GM19240 (cell line): ENCODE results near the gene ABHD11.
"Not testable (repeated sequence)": the region's sequence is repeated elsewhere in the genome, so short reads cannot be mapped to it uniquely, and the experiment has no call there.

Experiments used
- DNase-seq: peaks from one replicate; pipeline ENCODE4 v3.0.0; 2011; ENCODE audit warnings: low spot score; ENCODE audit not compliant: insufficient read length

ABHD11 gene

GRCh38 chr7:73718905-73719805 lies 19.4 kb downstream of the ABHD11 start, which contains the start of gene STX1A:
TSS of gene STX1A (minus strand) at chr7:73719669. CDS start at chr7:73719631, 38 bp downstream.
- peak; percentile 68 for DNase-seq

GRCh38 chr7:73718438-73718881 lies 20.1 kb downstream of the ABHD11 start:
- DNase-seq, result no peak

GRCh38 chr7:73717991-73718405 lies 20.6 kb downstream of the ABHD11 start:
- DNase-seq, result no peak

GRCh38 chr7:73717025-73717807 lies 21.4 kb downstream of the ABHD11 start:
- DNase-seq, result no peak

- no peak for DNase-seq
These were observed 22.2 kb downstream of the ABHD11 start for GRCh38 chr7:73716318-73716890.

- no peak for DNase-seq
These were observed 22.8 kb downstream of the ABHD11 start for GRCh38 chr7:73715648-73716317.

GRCh38 chr7:73713319-73713718 lies 25.3 kb downstream of the ABHD11 start:
- not testable (repeated sequence) for DNase-seq

- no peak for DNase-seq
These were observed 25.8 kb downstream of the ABHD11 start for GRCh38 chr7:73712773-73713172.

GRCh38 chr7:73708961-73709549 lies 29.5 kb downstream of the ABHD11 start:
- no peak for DNase-seq

- no peak for DNase-seq
These were observed 31.5 kb downstream of the ABHD11 start for GRCh38 chr7:73707045-73707631.

GRCh38 chr7:73706126-73707044 lies 32.2 kb downstream of the ABHD11 start:
- DNase-seq, result no peak

- no peak for DNase-seq
These were observed 33.1 kb downstream of the ABHD11 start for GRCh38 chr7:73705551-73705920.

- no peak for DNase-seq
These were observed 33.7 kb downstream of the ABHD11 start for GRCh38 chr7:73704640-73705550.

- no peak for DNase-seq
These were observed 34.6 kb downstream of the ABHD11 start for GRCh38 chr7:73703757-73704639.

- no peak for DNase-seq
These were observed 35.4 kb downstream of the ABHD11 start for GRCh38 chr7:73703225-73703624.

- DNase-seq, result no peak
These were observed 35.9 kb downstream of the ABHD11 start for GRCh38 chr7:73702665-73703064.

- no peak for DNase-seq
These were observed 36.4 kb downstream of the ABHD11 start for GRCh38 chr7:73702226-73702625.
